ENCODE results near the gene RRP9. TPM values are rescaled to one million over a fixed set of nuclear protein-coding genes. Genes with fewer than 3 reads are reported as not detected.

Gene RRP9
- total RNA-seq, 1 experiment from 2014 or later: 49.9 TPM

DNA sequence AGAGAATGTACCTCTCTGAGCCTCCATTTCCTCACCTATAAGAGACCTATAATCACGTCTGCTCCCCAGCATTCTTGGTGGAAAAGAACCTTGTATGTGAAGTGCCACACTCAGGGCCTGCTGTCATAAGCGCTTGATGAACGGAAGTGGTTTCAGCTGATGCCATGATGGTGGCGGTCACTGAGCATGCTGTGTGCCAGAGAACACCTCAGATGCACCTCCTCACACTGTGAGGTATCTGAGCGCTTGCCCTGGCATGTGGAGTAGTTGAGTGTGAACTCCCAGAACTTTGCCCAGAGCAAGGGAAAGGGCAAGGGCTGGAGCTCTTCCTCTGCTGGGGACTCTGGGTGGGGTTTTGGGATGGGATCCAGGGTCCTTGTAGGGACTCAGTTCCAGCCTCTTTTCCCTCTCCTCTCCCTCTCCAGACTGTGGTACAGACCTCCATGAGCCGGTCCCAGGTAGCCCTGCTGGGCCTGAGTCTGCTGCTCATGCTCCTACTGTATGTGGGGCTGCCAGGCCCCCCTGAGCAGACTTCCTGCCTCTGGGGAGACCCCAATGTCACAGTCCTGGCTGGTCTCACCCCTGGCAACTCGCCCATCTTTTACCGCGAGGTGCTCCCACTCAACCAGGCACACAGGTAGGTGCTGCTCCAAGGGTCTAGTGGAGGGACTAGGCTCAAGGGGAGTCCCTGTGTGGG lies 35.9 kb upstream of the RRP9 start (continued):
- TF ChIP-seq ZNF232 (CRISPR knock-in tag; IDR thresholded peaks at IDR 0.05): no peak
- TF ChIP-seq, protein P1, sequence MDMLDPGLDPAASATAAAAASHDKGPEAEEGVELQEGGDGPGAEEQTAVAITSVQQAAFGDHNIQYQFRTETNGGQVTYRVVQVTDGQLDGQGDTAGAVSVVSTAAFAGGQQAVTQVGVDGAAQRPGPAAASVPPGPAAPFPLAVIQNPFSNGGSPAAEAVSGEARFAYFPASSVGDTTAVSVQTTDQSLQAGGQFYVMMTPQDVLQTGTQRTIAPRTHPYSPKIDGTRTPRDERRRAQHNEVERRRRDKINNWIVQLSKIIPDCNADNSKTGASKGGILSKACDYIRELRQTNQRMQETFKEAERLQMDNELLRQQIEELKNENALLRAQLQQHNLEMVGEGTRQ (CRISPR knock-in tag; IDR thresholded peaks at IDR 0.05): no peak
- TF ChIP-seq NR1H2 (CRISPR knock-in tag; IDR thresholded peaks at IDR 0.05): no peak
- TF ChIP-seq, protein P2, sequence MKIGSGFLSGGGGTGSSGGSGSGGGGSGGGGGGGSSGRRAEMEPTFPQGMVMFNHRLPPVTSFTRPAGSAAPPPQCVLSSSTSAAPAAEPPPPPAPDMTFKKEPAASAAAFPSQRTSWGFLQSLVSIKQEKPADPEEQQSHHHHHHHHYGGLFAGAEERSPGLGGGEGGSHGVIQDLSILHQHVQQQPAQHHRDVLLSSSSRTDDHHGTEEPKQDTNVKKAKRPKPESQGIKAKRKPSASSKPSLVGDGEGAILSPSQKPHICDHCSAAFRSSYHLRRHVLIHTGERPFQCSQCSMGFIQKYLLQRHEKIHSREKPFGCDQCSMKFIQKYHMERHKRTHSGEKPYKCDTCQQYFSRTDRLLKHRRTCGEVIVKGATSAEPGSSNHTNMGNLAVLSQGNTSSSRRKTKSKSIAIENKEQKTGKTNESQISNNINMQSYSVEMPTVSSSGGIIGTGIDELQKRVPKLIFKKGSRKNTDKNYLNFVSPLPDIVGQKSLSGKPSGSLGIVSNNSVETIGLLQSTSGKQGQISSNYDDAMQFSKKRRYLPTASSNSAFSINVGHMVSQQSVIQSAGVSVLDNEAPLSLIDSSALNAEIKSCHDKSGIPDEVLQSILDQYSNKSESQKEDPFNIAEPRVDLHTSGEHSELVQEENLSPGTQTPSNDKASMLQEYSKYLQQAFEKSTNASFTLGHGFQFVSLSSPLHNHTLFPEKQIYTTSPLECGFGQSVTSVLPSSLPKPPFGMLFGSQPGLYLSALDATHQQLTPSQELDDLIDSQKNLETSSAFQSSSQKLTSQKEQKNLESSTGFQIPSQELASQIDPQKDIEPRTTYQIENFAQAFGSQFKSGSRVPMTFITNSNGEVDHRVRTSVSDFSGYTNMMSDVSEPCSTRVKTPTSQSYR (CRISPR knock-in tag; IDR thresholded peaks at IDR 0.05): no peak
- TF ChIP-seq, protein P3, sequence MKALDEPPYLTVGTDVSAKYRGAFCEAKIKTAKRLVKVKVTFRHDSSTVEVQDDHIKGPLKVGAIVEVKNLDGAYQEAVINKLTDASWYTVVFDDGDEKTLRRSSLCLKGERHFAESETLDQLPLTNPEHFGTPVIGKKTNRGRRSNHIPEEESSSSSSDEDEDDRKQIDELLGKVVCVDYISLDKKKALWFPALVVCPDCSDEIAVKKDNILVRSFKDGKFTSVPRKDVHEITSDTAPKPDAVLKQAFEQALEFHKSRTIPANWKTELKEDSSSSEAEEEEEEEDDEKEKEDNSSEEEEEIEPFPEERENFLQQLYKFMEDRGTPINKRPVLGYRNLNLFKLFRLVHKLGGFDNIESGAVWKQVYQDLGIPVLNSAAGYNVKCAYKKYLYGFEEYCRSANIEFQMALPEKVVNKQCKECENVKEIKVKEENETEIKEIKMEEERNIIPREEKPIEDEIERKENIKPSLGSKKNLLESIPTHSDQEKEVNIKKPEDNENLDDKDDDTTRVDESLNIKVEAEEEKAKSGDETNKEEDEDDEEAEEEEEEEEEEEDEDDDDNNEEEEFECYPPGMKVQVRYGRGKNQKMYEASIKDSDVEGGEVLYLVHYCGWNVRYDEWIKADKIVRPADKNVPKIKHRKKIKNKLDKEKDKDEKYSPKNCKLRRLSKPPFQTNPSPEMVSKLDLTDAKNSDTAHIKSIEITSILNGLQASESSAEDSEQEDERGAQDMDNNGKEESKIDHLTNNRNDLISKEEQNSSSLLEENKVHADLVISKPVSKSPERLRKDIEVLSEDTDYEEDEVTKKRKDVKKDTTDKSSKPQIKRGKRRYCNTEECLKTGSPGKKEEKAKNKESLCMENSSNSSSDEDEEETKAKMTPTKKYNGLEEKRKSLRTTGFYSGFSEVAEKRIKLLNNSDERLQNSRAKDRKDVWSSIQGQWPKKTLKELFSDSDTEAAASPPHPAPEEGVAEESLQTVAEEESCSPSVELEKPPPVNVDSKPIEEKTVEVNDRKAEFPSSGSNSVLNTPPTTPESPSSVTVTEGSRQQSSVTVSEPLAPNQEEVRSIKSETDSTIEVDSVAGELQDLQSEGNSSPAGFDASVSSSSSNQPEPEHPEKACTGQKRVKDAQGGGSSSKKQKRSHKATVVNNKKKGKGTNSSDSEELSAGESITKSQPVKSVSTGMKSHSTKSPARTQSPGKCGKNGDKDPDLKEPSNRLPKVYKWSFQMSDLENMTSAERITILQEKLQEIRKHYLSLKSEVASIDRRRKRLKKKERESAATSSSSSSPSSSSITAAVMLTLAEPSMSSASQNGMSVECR (CRISPR knock-in tag; IDR thresholded peaks at IDR 0.05; ENCODE audit: borderline replicate concordance): no peak

DNA sequence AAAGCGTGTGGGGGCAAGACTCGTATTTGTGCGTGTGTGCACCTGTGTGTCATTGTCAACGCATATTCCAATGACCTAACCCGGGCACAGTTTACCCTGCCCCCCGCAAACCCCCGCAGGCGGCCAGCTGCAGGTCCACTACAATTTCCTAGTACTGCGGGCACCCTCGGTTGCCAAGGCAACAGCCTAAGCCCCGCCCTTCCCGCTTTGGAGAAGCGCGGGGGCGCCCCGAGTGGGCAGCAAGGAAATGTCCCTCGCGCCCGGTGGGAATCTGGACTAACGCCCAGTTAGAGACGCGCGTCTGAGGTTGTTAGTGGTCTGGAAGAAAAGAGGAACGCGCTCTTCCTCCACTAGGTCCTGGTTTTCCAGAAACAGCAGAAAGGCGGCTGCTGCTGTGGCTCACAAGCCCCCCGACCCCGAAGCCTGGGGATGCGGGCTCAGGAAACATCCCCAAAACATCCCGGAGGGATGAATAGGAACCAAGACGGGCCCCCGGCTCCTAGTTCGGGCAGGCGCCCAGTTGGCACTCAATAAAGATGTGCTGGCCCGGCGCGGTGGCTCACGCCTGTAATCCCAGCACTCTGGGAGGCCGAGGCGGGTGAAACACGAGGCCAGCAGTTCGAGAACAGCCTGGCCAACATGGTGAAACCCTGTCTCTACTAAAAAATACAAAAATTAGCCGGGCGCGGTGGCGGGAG lies 34.3 kb upstream of the RRP9 start:
- DNase-seq (ENCODE audit: low spot score): peak; percentile 75
- CTCF ChIA-PET: interaction anchor here (1.0 to 4.4 kb wide), 4 partner anchors 12 to 33 kb away, joined by 3 to 60 read pairs (median 33); partner anchors contain the start of genes PARP3 and RRP9
- Mint-ChIP-seq H3K4me3 (peak overlapping the region; percentile 69), H3K36me3 (no peaks in the 10 kb centered on the region), H3K27me3 (ENCODE audit: low read depth) (peaks cover 43% of the 10 kb centered on the region), H3K27ac (no peak overlapping the region), H3K4me1 (peaks cover 16% of the 10 kb centered on the region), H3K9me3 (no peaks in the 10 kb centered on the region)
- ATAC-seq: no peak
- no peak for TF ChIP-seq TP53 (CRISPR knock-in tag; IDR thresholded peaks at IDR 0.05)
- TF ChIP-seq SP1 (CRISPR knock-in tag; conservative IDR thresholded peaks at IDR 0.05): 0 out of 2 replicates have a peak, but pooled peaks have one; percentile 21
- POLR2A ChIA-PET: no interaction called here

DNA sequence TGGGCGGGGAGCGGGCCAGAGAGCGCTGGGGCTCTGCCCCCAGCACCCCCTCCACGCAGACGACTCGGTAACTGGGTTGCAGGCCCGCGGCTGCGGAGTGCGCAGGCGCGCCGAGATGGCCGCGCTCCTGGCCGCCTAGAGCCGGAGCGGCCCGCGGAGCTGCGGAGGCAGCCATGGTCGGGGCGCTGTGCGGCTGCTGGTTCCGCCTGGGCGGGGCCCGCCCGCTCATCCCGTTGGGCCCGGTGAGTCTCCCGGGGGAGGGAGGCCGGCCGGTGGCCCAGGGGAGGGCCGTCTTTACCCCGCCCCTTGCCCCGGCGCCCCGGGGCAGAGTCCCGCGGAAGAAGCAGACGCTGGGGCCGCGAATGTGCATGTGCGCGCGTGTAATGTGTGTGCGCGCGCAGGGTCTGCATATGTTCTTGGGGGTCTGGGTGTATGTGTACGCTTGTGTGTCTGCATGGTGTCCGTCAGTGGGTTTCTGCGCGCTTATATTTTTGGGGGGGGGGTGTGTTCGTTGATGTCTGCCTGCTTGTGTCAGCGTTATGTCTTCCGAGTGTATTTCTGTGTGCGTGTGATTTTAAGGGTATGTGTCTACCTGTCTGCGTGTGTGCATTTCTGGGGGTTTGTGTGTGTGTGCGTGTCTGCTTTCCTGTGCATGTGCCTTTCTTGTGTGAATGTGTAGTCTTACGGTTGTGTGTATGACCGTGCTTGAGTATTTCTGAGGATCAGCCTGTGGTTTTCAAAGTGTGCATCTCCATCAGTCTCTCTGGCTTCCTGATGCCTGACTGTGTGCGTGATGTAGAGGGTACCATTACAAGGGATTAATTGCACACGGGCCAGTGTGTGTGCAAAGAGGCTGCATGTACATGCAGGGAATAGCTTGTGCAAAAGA lies 33.5 kb upstream of the RRP9 start, which contains the start of gene ABHD14A:
ABHD14A (plus strand) TSS at position 102 of the 889 bp plus-strand sequence; CDS start at position 174, 72 bp downstream.
- H3K4me1 Mint-ChIP-seq: peaks cover 22% of the 10 kb centered on the region
- POLR2A ChIA-PET: interaction anchor here (0.6 kb wide), 1 partner anchor 1717 kb away, joined by 3 read pairs; no protein-coding TSS in a partner anchor
- peak; percentile 69 for DNase-seq (ENCODE audit: low spot score)
- CTCF ChIA-PET: interaction anchor here (0.6 to 4.4 kb wide), 12 partner anchors 8 to 283 kb away, joined by 3 to 60 read pairs (median 11); partner anchors contain the start of genes ACY1, PARP3, RPL29 and RRP9
- H3K27ac Mint-ChIP-seq: no peak within 1 kb of the TSS
- H3K4me3 Mint-ChIP-seq: peak within 1 kb of the TSS; percentile 79
- H3K27me3 Mint-ChIP-seq (ENCODE audit: low read depth): peaks cover 43% of the 10 kb centered on the region
- H3K9me3 Mint-ChIP-seq: no peaks in the 10 kb centered on the region
- TF ChIP-seq ZNF396 (CRISPR knock-in tag; IDR thresholded peaks at IDR 0.05; ENCODE audit: borderline replicate concordance): no peak
- no peak for TF ChIP-seq FOXP1 (CRISPR knock-in tag; IDR thresholded peaks at IDR 0.05; ENCODE audit: borderline replicate concordance)
- 0 out of 2 replicates have a peak, but pooled peaks have one; percentile 7 for TF ChIP-seq ESRRA (CRISPR knock-in tag; IDR thresholded peaks at IDR 0.05; ENCODE audit: borderline replicate concordance)
- TF ChIP-seq, protein P4, sequence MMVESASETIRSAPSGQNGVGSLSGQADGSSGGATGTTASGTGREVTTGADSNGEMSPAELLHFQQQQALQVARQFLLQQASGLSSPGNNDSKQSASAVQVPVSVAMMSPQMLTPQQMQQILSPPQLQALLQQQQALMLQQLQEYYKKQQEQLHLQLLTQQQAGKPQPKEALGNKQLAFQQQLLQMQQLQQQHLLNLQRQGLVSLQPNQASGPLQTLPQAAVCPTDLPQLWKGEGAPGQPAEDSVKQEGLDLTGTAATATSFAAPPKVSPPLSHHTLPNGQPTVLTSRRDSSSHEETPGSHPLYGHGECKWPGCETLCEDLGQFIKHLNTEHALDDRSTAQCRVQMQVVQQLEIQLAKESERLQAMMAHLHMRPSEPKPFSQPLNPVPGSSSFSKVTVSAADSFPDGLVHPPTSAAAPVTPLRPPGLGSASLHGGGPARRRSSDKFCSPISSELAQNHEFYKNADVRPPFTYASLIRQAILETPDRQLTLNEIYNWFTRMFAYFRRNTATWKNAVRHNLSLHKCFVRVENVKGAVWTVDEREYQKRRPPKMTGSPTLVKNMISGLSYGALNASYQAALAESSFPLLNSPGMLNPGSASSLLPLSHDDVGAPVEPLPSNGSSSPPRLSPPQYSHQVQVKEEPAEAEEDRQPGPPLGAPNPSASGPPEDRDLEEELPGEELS (CRISPR knock-in tag; IDR thresholded peaks at IDR 0.05): no peak
- TF ChIP-seq, protein P5, sequence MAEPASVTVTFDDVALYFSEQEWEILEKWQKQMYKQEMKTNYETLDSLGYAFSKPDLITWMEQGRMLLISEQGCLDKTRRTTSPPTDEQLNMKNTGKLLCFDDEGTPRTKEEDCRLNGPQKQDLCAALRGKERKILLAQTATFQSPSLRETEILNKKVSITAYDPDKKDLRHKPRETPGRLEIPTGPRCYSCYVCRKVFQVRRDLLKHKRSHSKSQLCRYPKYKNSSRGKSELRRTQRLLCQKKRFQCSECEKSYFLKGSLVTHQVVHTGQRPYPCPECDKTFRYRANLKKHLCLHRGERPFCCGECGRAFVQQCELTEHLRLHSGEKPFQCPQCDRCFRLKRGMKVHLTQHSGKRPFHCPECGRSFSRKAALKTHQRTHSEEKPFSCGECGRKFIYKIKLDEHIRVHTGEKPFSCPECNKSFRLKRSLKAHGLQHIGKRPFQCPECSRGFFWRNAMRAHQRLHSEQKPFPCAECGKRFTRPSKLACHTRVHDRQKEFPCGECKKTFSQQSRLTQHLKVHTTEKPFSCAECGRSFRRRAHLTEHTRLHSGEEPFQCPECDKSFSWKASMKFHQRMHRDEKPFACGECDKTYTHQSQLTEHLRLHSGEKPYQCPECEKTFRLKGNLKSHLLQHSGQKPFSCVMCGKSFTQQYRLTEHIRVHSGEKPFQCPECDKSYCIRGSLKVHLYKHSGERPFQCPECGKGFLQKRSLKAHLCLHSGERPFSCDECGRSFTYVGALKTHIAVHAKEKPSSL (CRISPR knock-in tag; conservative IDR thresholded peaks at IDR 0.05): no peak
- ATAC-seq: peak; percentile 70
- H3K36me3 Mint-ChIP-seq: no peaks in the 10 kb centered on the region

All from WTC11 (cell line).